ENCODE results near the gene APOL5.
"Not testable (repeated sequence)": the region's sequence is repeated elsewhere in the genome, so short reads cannot be mapped to it uniquely, and the experiment has no call there.

Gene APOL5

DNA sequence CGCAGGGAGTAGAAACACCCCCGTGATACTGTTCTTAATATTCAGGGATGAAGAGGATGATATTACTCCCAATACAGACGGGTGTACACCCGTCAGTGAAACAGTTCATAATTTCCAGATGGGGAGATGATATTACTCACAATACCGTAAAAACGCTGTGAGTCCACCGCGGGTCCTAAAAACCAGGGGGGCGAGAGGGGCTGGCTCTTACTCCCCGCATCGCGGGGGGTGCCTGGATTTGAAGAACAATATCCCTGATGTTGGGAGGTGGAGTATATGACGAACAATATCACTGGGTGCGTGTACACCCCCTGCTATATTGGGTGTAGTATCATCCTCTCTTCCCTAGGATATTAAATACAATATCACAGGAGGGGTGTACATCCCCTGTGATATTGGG, 20.5 kb upstream of the APOL5 start:
- Histone ChIP-seq H3K36me3 (ENCODE audit: control insufficient read depth, insufficient read depth, low read length) (no peaks in the 10 kb centered on the region), H3K4me2 (ENCODE audit: low read length) (no peak overlapping the region), H3K4me3 (ENCODE audit: low read depth, low read length) (no peak overlapping the region), H2AFZ (no peak overlapping the region), H3K9ac (no peak overlapping the region), H3K79me2 (no peaks in the 10 kb centered on the region), H3K27me3 (ENCODE audit: control insufficient read depth, insufficient read depth, low read length) (no peaks in the 10 kb centered on the region), H3K27ac (no peak overlapping the region), H3K4me1 (no peaks in the 10 kb centered on the region), H3K9me3 (ENCODE audit: control insufficient read depth, low read length) (no peaks in the 10 kb centered on the region)
- TF ChIP-seq, protein P1, sequence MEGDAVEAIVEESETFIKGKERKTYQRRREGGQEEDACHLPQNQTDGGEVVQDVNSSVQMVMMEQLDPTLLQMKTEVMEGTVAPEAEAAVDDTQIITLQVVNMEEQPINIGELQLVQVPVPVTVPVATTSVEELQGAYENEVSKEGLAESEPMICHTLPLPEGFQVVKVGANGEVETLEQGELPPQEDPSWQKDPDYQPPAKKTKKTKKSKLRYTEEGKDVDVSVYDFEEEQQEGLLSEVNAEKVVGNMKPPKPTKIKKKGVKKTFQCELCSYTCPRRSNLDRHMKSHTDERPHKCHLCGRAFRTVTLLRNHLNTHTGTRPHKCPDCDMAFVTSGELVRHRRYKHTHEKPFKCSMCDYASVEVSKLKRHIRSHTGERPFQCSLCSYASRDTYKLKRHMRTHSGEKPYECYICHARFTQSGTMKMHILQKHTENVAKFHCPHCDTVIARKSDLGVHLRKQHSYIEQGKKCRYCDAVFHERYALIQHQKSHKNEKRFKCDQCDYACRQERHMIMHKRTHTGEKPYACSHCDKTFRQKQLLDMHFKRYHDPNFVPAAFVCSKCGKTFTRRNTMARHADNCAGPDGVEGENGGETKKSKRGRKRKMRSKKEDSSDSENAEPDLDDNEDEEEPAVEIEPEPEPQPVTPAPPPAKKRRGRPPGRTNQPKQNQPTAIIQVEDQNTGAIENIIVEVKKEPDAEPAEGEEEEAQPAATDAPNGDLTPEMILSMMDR (IDR thresholded peaks at IDR 0.05): no peak

- H3K27me3 ChIP-seq (ENCODE audit: control insufficient read depth, insufficient read depth, low read length); H3K4me1 ChIP-seq; H3K27ac ChIP-seq; H2AFZ ChIP-seq; H3K4me2 ChIP-seq (ENCODE audit: low read length); H3K9me3 ChIP-seq (ENCODE audit: control insufficient read depth, low read length); H3K79me2 ChIP-seq; H3K4me3 ChIP-seq (ENCODE audit: low read depth, low read length); H3K36me3 ChIP-seq (ENCODE audit: control insufficient read depth, insufficient read depth, low read length); H3K9ac ChIP-seq: not testable (repeated sequence)
These were observed 17.8 kb upstream of the APOL5 start for GRCh38 chr22:35699852-35700251.

DNA sequence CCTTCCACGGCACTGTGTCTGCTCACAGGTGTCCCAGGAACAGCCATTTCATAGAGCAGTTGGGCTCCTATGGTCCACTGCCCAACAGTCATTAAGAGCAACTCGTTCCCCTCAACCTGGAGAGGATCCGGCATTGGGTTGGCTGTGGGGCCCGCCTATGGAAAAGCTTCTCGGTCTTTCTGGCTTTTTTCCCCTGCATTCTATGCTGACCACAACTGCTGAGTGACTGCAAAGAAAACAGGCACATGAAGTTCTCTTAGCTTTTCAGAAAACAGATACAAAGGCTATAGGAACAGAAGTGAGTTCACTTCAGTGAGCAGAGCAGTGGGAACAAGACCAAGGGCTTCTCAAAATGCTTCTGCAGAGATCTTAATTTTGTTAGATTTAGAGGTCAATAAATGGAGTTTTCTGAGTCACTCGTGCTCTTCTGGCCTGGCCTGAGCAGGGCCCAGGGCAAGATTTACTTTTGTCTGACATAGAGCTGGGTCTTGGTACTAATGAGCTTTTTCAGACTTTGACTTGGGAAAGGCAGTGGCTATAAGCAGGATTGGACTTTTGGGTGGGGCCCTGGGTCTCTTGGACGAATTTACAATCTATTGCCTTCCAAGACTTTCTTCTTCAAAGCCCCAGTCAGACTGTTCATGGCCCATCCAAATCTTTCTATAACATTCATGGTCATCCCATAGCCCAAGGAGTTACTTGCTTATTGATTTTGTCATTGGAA, 13.6 kb upstream of the APOL5 start:
- Histone ChIP-seq H3K9me3 (ENCODE audit: control insufficient read depth, low read length) (no peaks in the 10 kb centered on the region), H3K36me3 (ENCODE audit: control insufficient read depth, insufficient read depth, low read length) (no peaks in the 10 kb centered on the region), H3K4me3 (ENCODE audit: low read depth, low read length) (no peak overlapping the region), H3K79me2 (no peaks in the 10 kb centered on the region), H3K27me3 (ENCODE audit: control insufficient read depth, insufficient read depth, low read length) (no peaks in the 10 kb centered on the region), H3K4me2 (ENCODE audit: low read length) (no peak overlapping the region), H2AFZ (no peak overlapping the region), H3K9ac (no peak overlapping the region), H3K27ac (no peak overlapping the region), H3K4me1 (no peaks in the 10 kb centered on the region)
- TF ChIP-seq, protein P1 (IDR thresholded peaks at IDR 0.05): no peak

DNA sequence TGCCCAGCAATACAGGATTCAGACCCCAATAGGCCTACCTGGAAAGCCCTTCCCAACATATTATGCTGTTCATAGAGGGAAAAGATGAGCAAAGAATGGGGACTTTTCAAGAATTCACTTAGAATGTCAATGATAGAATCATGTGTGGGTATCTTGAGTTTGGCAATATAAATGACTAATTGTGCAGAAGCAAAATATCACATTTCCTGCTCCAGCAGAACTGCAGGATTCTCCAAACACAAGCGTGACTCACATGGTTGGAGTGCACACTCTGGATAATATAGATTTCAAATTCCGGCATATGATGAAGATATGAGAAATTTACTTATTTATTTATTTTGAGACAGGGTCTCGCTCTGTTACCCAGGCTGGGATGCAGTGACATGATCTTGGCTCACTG, 12.5 kb upstream of the APOL5 start:
- no peak overlapping the region for H3K9ac ChIP-seq
- H3K9me3 ChIP-seq (ENCODE audit: control insufficient read depth, low read length): no peaks in the 10 kb centered on the region
- TF ChIP-seq, protein P1 (IDR thresholded peaks at IDR 0.05): no peak
- H2AFZ ChIP-seq: no peak overlapping the region
- H3K4me3 ChIP-seq (ENCODE audit: low read depth, low read length): no peak overlapping the region
- no peak overlapping the region for H3K27ac ChIP-seq
- H3K36me3 ChIP-seq (ENCODE audit: control insufficient read depth, insufficient read depth, low read length): no peaks in the 10 kb centered on the region
- H3K27me3 ChIP-seq (ENCODE audit: control insufficient read depth, insufficient read depth, low read length): no peaks in the 10 kb centered on the region
- no peaks in the 10 kb centered on the region for H3K79me2 ChIP-seq
- H3K4me2 ChIP-seq (ENCODE audit: low read length): no peak overlapping the region
- H3K4me1 ChIP-seq: no peaks in the 10 kb centered on the region

DNA sequence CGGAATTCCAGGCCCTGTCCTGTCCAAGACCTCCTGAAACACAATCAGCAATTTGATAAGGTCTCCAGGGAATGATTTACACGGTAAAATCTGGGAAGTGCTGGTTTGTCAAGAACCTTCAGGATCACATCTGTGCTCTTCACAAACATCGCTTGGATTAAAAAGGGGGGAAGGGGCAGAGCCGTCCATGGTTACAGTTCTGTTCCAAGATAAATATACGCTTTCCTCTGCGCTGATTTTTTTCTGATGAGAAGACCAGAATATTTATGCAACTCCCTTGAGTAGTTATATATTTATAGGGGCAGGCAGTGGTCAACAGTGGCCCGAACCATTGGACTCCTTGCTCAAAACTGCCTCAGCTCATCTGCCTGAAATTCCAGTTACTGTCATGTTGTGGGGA, 9.2 kb upstream of the APOL5 start:
- Histone ChIP-seq H3K4me2 (ENCODE audit: low read length) (no peak overlapping the region), H3K4me3 (ENCODE audit: low read depth, low read length) (no peak overlapping the region), H3K4me1 (no peaks in the 10 kb centered on the region), H3K36me3 (ENCODE audit: control insufficient read depth, insufficient read depth, low read length) (no peaks in the 10 kb centered on the region), H3K79me2 (no peaks in the 10 kb centered on the region), H3K27ac (no peak overlapping the region), H3K27me3 (ENCODE audit: control insufficient read depth, insufficient read depth, low read length) (no peaks in the 10 kb centered on the region), H3K9ac (no peak overlapping the region), H2AFZ (no peak overlapping the region), H3K9me3 (ENCODE audit: control insufficient read depth, low read length) (no peaks in the 10 kb centered on the region)
- TF ChIP-seq, protein P1 (IDR thresholded peaks at IDR 0.05): no peak
